HepG2 (cell line): ENCODE results near the gene NME7. TPM values are rescaled to one million over a fixed set of nuclear protein-coding genes. Genes with fewer than 3 reads are reported as not detected.

Source experiments
- CHD4 ChIP-seq: fragments of 200-600 bp; sonication (generic); IDR thresholded peaks from 2 replicates; pipeline ENCODE4 v1.7.0; 2017; ENCODE audit warnings: mild to moderate bottlenecking, low read length, borderline replicate concordance
- IKZF1 ChIP-seq: fragments of 450-650 bp; IDR thresholded peaks from 2 replicates; pipeline ENCODE4 v1.7.1; 2016
- LBX2 ChIP-seq: sonication (generic); formaldehyde crosslinking; IDR thresholded peaks from 2 replicates; pipeline ENCODE4 v1.5.0; 2020; ENCODE audit warnings: missing genetic modification reagents, mild to moderate bottlenecking, borderline replicate concordance
- MBNL3 ChIP-seq: fragments of 250-450 bp; sonication (Bioruptor Pico); conservative IDR thresholded peaks from 2 replicates; pipeline ENCODE4 v1.8.0; 2022; ENCODE audit warnings: mild to moderate bottlenecking, inconsistent platforms
- NBN ChIP-seq: fragments of 450-650 bp; conservative IDR thresholded peaks from 2 replicates; pipeline ENCODE4 v1.6.1; 2017
- RORA ChIP-seq: sonication (generic); formaldehyde crosslinking; IDR thresholded peaks from 2 replicates; pipeline ENCODE4 v1.5.0; 2020; ENCODE audit warnings: mild to moderate bottlenecking, missing genetic modification reagents, moderate library complexity
- SP4 ChIP-seq: sonication (generic); formaldehyde crosslinking; IDR thresholded peaks from 2 replicates; pipeline ENCODE4 v1.8.1; 2023; ENCODE audit warnings: mild to moderate bottlenecking, missing genetic modification reagents
- XRCC5 ChIP-seq: fragments of 200-400 bp; formaldehyde crosslinking; optimal IDR thresholded peaks from 2 replicates; pipeline ENCODE3; 2017; ENCODE audit warnings: mild to moderate bottlenecking, low read length
- ZNF260 ChIP-seq: sonication (generic); formaldehyde crosslinking; IDR thresholded peaks from 2 replicates; pipeline ENCODE4 v1.4.0; 2020; ENCODE audit warnings: missing genetic modification reagents, low read depth, mild to moderate bottlenecking, borderline replicate concordance
- ZNF280D ChIP-seq: sonication (generic); formaldehyde crosslinking; IDR thresholded peaks from 2 replicates; pipeline ENCODE4 v1.5.1; 2020; ENCODE audit warnings: mild to moderate bottlenecking, missing genetic modification reagents
- ZNF484 ChIP-seq: sonication (generic); formaldehyde crosslinking; IDR thresholded peaks from 2 replicates; pipeline ENCODE4 v1.5.1; 2020; ENCODE audit warnings: mild to moderate bottlenecking, low read depth, missing genetic modification reagents, borderline replicate concordance
- ZNF761 ChIP-seq: sonication (generic); formaldehyde crosslinking; conservative IDR thresholded peaks from 2 replicates; pipeline ENCODE4 v1.4.0; 2020; ENCODE audit warnings: mild to moderate bottlenecking, missing genetic modification reagents
- polyA plus RNA-seq, 8 experiments: library from polyadenylated mRNA; depleted of rRNA in 3 of 8; stranded (reverse) in 7 of 8; unstranded in 1 of 8; fragments of >200 nt; fragmentation: Illumina TruSeq in 4 of 8; extraction: Trizol in 4 of 8; gene quantifications; 2 replicates each; pipeline versions ENCODE4 v1.2.1 to v1.2.3, GENCODE V29; 2011 to 2016; ENCODE audit warnings: low read depth in 4 of 8, missing spikeins in 1 of 8, mixed read lengths in 1 of 8; ENCODE audit not compliant: insufficient read depth in 1 of 8
- total RNA-seq, 5 experiments: library from RNA; depleted of rRNA; stranded (reverse); fragments of >200 nt; fragmentation: Illumina TruSeq; extraction: Trizol; gene quantifications; 2 replicates each; pipeline ENCODE4 v1.2.3, GENCODE V29; 2016; ENCODE audit warnings: low read depth in 1 of 5
- TF ChIP-seq, protein P1 (sequence below): sonication (generic); formaldehyde crosslinking; IDR thresholded peaks from 2 replicates; pipeline ENCODE4 v1.5.0; 2020; ENCODE audit warnings: mild to moderate bottlenecking, missing genetic modification reagents
- TF ChIP-seq, protein P2 (sequence below): sonication (generic); formaldehyde crosslinking; IDR thresholded peaks from 2 replicates; pipeline ENCODE4 v1.4.0; 2020; ENCODE audit warnings: missing genetic modification reagents, low read depth, mild to moderate bottlenecking, borderline replicate concordance
- TF ChIP-seq, protein P3 (sequence below): sonication (generic); formaldehyde crosslinking; IDR thresholded peaks from 2 replicates; pipeline ENCODE4 v1.4.0; 2020; ENCODE audit warnings: missing genetic modification reagents
- TF ChIP-seq, protein P4 (sequence below): sonication (generic); formaldehyde crosslinking; IDR thresholded peaks from 2 replicates; pipeline ENCODE4 v1.8.1; 2023; ENCODE audit warnings: mild to moderate bottlenecking, missing genetic modification reagents, borderline replicate concordance
- TF ChIP-seq, protein P5 (sequence below): sonication (generic); formaldehyde crosslinking; IDR thresholded peaks from 2 replicates; pipeline ENCODE4 v1.4.0; 2020; ENCODE audit warnings: mild to moderate bottlenecking, missing genetic modification reagents

Gene NME7
- total and polyA plus RNA-seq, 2 of the 13 experiments (the other 11 are each of a cell fraction or from before 2014, with no cell fraction given) = 9.4 to 22.5 TPM

DNA sequence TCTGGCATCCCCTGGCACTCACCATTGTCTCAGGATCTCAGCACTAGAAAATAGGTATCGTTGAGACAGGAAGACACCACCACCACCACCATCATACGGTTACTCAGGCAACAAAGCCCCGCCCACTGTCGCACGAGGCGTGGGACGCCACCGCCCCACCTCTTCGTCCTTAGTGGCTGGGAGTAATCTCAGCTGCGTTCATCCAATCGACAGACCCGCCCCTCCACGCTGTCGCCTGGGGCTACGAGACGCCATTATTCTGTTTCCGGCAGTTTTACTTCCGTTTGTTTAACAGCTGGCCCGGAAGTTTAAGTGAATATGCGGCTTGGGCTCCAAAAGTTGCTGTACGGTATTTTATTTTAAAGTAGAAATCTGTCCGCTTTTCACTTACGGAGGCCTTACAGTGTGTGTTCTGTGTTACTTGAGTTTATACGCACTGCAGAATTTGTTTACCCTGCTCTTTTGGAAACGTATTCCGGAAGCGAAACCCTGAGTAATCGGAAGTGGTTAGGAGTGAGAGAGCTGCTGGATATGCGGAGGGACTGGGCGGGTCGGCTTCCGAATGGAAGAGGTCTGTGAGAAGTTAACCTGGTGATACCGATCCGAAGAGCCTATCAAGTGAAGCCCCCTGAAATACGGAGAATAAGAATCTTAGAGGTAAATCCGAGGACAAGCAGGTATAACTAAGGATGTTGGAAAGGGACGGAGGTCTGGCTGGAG lies at the start of gene NME7, which contains the start of gene BLZF1 (continued):
- TF ChIP-seq ZNF280D (CRISPR knock-in tag) = no peak
- TF ChIP-seq ZNF761 (CRISPR knock-in tag) = no peak; the same call in 1 of the 2 replicates
- TF ChIP-seq XRCC5 = no peak
- TF ChIP-seq RORA (CRISPR knock-in tag) = no peak
- TF ChIP-seq, protein P1, sequence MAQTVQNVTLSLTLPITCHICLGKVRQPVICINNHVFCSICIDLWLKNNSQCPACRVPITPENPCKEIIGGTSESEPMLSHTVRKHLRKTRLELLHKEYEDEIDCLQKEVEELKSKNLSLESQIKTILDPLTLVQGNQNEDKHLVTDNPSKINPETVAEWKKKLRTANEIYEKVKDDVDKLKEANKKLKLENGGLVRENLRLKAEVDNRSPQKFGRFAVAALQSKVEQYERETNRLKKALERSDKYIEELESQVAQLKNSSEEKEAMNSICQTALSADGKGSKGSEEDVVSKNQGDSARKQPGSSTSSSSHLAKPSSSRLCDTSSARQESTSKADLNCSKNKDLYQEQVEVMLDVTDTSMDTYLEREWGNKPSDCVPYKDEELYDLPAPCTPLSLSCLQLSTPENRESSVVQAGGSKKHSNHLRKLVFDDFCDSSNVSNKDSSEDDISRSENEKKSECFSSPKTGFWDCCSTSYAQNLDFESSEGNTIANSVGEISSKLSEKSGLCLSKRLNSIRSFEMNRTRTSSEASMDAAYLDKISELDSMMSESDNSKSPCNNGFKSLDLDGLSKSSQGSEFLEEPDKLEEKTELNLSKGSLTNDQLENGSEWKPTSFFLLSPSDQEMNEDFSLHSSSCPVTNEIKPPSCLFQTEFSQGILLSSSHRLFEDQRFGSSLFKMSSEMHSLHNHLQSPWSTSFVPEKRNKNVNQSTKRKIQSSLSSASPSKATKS (CRISPR knock-in tag) = no peak
- TF ChIP-seq, protein P2, sequence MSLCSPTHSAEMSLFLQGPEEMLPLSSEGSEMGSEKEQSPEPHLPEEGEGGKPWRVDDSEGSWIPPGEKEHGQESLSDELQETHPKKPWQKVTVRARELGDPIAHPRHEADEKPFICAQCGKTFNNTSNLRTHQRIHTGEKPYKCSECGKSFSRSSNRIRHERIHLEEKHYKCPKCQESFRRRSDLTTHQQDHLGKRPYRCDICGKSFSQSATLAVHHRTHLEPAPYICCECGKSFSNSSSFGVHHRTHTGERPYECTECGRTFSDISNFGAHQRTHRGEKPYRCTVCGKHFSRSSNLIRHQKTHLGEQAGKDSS (CRISPR knock-in tag) = no peak
- TF ChIP-seq CHD4 = no peak
- peak; percentile 53; the same call in 1 of the 2 replicates for TF ChIP-seq SP4 (CRISPR knock-in tag)
- TF ChIP-seq, protein P3, sequence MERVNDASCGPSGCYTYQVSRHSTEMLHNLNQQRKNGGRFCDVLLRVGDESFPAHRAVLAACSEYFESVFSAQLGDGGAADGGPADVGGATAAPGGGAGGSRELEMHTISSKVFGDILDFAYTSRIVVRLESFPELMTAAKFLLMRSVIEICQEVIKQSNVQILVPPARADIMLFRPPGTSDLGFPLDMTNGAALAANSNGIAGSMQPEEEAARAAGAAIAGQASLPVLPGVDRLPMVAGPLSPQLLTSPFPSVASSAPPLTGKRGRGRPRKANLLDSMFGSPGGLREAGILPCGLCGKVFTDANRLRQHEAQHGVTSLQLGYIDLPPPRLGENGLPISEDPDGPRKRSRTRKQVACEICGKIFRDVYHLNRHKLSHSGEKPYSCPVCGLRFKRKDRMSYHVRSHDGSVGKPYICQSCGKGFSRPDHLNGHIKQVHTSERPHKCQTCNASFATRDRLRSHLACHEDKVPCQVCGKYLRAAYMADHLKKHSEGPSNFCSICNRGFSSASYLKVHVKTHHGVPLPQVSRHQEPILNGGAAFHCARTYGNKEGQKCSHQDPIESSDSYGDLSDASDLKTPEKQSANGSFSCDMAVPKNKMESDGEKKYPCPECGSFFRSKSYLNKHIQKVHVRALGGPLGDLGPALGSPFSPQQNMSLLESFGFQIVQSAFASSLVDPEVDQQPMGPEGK (CRISPR knock-in tag) = peak; percentile 7; the same call in 1 of the 2 replicates
- TF ChIP-seq LBX2 (CRISPR knock-in tag) = no peak
- TF ChIP-seq ZNF484 (CRISPR knock-in tag) = no peak
- no peak for TF ChIP-seq ZNF260
- TF ChIP-seq, protein P4, sequence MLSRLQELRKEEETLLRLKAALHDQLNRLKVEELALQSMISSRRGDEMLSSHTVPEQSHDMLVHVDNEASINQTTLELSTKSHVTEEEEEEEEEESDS = no peak
- TF ChIP-seq NBN = no peak
- TF ChIP-seq, protein P5, sequence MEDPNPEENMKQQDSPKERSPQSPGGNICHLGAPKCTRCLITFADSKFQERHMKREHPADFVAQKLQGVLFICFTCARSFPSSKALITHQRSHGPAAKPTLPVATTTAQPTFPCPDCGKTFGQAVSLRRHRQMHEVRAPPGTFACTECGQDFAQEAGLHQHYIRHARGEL = no peak
- TF ChIP-seq IKZF1 = no peak
- no peak for TF ChIP-seq MBNL3 (CRISPR knock-in tag)
